GM15510 (cell line): ENCODE data around the gene DPP10.

Experiments
- POLR2A ChIP-seq: IDR thresholded peaks from 3 replicates; pipeline ENCODE4 v1.6.1; 2011; ENCODE audit warnings: borderline replicate concordance; ENCODE audit not compliant: insufficient read length; ENCODE audit errors: extremely low read depth

DPP10 gene

DNA sequence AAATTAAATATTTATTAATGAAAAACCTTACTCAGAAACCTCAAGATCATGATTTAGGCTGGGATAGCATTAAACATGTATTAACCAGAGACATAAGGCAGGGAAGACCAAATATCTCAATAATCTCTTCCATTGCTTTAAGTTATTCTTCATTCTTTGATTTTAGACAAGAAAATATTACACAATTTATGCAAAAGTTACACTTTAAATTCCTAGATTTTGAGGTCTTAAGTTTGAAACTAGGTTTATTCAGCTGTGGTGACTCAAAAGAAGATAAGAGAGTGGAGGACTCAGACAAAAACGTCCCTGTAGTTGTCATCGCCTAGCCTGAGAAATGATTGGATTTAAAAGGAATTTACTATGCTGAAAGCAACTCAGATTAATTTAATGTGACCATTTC, 1110.3 kb downstream of the DPP10 start:
- no peak for TF ChIP-seq POLR2A

DNA sequence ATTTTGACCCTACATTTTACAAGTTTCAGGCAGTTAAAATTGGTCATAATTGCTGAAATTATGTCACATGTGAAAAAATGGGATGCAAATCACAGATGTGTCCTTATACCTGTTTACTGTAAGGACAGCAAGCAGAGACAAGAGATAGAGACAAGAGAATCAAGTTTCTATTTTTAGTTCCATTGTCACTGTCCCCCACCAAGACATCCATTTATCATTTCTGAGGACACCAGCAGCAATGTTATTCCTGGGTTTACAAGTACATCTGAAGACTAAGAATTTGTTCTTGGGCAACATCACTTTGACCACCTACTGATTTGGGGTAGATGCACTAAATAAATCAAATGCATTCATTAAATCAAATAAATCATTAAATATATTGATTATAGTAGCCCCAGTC, 1111.7 kb downstream of the DPP10 start:
- TF ChIP-seq POLR2A = no peak

DNA sequence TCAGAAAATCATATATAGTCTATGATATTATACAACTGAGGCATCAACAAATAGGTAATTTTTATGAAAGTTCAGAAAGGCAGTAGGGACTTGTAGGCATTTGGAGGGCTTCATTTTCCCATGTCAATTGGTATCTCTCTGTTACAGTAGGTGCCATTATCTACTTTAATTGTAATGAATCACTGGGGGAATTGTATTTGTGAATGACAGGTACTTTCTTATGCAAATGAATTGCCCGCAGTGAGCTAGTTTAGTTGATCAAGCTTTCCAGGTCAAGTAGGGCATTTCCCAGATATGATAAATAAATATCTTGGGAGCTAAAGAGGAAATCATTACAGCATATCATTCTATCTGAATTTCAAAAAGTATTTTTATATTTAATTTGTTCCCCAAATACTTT, 1116.3 kb downstream of the DPP10 start:
- no peak for TF ChIP-seq POLR2A

DNA sequence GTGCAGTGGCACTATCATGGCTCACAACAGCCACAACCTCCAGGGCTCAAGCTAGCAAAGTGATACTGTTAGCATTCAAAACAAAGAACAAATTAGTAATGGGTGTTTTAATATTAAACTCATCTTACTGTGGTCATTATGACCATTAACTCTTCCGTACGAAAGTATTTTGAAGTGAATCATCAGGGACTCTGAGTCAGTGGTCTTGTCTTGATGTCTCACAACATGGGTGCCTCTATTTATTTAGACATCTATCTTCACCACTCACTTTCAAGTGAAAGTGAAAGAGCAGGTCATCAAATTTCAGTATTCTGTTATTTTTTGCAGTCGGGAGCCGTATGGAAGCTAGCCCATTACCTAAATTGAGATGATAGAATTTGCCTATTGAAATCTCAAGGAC, 1118.2 kb downstream of the DPP10 start:
- TF ChIP-seq POLR2A = no peak

DNA sequence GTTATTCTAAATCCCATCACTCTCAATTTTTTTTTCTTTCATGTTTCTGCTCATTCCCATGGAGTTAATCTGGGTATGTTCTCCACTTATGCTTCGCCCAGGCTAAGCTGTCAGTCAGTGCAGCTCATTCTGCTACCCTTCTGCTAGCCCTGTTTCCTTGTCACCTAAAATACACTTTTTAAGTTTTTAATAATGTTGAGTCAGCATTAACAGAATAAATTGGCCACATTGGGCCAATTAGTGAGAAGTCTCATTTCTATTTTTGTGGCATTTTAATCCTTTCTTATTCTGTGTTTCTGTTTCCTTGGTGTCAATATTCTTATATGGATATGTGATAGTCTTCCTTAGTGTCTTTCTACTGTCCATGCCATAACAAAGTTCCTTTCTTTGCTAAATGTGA, 1126.2 kb downstream of the DPP10 start:
- TF ChIP-seq POLR2A = no peak

DNA sequence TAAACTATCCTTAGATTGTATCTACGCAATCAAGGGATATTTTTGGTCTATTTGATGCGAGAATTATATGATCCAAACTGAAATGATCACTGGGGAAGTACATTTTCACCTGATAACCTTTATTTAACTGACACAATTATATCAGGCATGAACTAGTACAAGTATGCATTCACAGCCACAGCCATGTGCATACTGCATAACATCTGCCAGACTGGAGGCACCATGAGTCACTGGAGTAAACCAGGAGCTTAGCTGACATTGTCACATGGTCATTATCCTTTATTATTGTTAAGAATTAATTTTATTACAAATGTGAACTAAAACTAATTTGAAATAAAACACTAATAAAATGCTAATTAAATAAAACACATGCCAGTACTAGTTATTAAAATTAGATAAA, 1127.1 kb downstream of the DPP10 start:
- TF ChIP-seq POLR2A = no peak

DNA sequence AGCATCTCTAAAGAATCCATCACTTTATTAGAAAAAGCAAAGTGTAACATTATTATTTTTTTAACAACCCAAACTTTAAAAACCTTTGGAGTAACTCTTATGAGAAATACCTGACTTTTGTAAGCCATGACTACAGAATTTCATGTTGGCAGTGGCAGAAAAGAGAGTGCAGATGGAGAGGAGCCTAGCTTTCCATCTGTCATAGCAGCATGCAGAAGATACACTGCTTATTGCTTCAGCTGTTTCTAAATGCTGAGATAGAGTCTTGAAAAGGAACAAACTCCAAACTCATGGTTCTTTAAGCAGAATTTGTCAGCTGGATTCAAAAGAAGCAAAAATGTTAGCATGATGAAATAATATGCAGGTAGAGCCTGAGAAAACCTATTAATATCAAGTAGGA, 1130.3 kb downstream of the DPP10 start:
- TF ChIP-seq POLR2A = no peak

DNA sequence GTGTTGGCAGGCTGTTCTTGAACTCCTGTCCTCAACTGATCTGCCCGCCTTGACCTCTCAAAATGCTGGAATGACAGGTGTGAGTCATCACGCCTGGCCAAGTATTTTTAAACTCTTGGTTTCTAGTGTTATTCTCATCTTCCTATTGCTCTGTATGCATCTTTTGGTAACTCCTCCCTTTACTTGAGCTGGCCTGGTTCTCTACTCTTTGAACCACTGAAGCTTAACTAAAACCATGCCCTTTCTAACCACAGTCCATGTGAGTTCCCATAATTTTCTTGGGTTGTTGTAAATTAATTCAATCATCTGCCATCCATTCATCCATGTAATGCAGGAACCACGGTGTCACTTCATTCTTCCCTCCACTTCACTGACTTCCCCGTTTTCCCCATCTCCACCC, 1131.3 kb downstream of the DPP10 start:
- no peak for TF ChIP-seq POLR2A

DNA sequence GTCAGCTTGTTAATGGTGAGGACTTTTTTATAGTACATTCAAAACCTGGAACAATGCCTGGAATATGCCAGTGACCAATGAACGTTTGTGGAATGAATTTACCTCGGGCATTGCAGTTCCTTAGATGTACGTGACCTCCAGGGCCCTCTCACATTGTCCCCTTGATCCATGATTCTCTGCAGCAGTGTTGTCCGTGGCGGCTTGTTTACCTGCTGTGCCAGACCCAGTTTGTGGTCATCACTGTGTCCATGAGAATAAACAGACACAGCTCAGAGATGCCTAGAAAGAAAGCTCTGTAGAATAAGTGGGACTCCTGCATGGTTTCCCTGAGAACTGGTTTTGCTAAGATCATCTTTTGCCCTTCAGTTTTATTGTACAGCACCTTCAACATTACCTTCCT, 1132.2 kb downstream of the DPP10 start:
- TF ChIP-seq POLR2A = no peak

DNA sequence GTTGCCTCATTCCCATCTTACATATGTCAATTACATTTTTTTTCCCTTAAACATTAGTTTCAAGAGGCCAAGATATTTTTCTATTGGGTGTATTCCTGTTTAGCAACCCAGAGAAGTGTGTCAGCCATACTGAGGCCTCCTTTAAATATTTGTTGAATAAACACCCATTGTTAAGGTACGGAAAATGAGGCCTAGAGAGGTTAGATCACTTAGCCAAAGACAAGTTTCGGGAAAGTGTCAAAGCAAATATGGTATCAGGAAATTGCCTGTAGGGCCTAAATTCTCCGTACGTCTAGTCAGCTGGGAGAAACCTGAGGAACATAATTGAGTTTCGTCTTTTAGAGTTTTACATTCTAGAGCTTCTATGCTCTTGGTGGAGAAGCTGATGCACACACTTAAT, 1138.3 kb downstream of the DPP10 start:
- TF ChIP-seq POLR2A = no peak

DNA sequence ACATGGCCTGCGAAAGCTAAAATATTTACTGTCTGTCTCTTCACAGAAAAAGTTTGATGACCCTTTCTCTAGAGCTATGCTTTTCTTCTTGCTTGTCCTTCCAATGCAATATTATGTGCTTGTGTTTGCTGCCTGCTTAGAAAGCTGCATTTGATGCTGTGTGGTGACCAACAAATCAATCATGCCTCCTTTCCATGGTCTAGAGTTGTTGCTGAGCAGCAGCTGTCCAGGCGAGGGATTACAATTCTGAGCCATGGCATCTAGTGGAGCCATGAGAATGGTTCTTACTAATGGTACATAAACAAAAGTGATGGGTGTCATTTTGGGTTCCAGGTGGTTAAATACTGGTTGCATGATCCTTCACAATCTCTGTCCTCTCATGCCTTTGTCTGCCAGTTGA, 1142.1 kb downstream of the DPP10 start:
- TF ChIP-seq POLR2A = no peak

DNA sequence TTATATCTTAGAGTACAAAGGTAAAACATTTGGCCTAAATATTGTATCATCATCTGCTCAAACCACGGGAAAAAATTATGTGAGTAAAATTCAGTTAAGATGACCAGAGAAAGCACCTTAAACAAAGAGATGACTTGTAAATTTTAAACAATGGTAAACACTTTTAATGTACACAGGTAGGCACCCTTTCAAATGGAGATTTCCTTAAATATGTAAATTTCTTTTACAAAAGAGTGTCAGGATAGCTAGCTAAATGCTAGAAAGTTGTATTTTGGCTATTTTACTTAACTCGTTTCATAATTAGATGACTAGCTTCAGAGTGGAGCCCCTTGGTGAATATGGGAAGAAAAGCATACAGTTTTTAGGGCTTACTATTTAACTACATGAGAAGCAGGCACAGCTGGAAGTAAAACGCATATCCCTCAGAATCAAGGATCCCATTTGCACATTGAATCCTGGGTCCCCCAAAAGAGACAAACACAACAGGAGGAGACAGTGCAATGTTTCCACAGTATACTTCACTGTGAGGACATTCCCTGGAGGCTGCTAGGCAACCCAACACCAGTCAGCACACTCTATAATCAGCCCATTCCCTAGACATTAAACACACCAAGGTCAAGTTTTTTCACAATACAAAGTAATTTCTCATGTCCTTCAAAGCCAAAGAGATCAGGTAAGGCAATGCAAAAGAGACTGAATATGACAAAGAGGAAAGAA, 1154.4 kb downstream of the DPP10 start:
- TF ChIP-seq POLR2A = no peak

DNA sequence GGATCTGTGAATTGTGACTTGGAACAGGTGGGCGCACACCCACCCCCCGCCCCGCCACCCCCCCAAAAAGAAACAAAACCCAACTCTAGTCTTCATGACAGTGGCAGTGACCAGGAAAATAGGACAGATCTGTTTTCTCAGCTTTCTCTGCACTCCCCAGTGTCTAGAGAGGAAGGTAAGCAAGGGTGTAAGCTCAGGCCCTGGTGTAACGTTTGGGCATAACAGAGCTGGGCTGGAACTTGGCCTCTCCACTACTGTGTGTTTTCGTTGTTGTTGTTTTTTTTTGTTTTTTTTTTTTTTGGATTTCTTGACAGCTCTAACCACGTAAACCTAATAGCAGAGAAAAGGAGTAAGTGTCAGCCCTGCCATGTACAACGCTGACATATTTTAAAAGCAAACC, 1160.8 kb downstream of the DPP10 start:
- no peak for TF ChIP-seq POLR2A

DNA sequence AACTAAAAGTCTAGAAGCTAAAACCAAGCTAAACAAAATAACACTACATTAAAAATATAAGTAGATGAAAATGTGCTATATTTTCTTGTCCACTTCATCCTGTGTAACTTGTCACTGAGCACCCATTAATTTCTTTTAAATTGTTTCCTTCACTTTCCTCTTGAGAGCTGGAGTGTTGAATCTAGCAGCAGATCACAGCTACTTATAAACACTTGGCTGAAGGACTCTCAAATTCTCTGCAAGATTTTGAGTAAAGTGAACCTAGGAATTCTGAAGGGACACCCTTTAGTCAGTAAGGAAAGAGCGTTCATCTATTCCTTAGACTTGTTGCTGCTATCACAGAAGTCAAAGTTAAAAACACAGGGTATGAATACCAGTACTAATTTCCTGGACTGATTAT, 1163.9 kb downstream of the DPP10 start:
- TF ChIP-seq POLR2A = no peak

DNA sequence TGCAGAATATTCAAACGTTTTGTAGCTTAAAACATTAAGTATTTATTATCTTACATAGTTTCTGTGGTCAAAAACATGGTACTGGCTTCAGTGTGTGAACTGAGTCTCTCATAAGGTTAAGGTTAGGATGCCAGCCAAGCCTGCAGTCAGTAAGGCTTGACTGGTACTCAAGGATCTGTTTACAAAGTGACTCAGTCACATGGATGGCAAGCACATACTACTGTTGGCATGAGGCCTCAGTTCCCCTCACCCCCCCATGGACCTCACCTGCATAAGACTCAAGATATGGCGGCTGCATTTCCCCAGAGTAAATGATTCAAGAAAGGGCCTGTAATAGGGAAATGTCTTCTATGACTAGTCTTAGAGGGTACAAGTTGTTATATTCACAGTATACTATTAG, 1167.5 kb downstream of the DPP10 start:
- TF ChIP-seq POLR2A = no peak

DNA sequence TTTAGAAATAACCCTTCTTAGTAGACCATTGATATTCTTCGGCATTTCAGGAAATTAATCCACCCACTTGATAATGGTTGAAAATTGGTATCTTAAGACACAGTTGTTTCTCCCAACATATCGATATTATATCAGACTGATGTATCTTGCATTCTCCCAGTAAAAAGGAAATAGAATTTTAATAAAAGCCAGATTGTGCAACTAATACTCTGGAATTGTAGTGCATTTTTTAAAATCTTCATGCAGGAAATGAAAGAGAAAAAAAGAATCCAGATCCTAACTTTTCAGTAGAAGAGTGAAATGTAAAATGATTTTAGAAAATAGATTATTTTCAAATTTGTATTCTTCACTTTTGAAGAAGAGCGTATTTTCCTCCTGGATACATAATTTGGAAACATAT, 1168.4 kb downstream of the DPP10 start:
- no peak for TF ChIP-seq POLR2A

DNA sequence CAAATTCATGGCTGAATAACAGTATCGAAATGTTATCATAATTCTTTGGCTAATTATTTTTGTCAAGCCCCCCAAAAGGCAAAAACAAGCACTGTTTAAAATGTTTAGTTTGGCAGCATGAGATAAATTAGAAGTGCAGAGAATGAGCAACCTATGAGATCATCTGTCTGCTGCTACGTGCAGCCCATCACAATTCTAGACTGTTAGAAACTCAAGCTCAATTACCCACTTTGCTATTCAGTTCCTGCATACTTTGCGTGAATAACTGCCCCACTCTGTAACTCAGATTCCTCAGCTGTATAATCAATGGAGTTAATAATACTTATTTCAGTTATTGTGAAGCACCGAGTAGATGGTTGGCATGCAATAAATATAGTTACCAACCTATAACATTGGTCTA, 1181.9 kb downstream of the DPP10 start:
- TF ChIP-seq POLR2A = no peak

DNA sequence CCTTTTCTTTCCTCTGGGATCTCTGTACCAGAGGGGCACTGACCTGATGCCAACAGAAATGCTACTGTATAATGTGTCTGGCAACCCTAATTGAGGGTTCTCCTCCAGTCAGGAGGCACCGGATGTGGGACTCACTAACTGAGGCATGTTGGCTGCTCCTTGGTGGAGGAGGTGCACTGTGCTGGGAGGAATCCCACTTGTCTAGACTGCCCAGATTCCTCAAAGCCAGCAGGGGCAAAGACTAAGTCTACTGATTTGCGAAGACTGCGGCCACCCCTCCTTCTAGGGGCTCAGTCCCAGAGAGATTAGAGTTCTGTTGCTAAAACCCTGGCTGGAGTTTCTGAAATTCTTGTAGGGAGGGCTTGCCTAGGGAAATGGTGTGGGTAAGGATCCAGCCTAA, 1192.1 kb downstream of the DPP10 start:
- no peak for TF ChIP-seq POLR2A

DNA sequence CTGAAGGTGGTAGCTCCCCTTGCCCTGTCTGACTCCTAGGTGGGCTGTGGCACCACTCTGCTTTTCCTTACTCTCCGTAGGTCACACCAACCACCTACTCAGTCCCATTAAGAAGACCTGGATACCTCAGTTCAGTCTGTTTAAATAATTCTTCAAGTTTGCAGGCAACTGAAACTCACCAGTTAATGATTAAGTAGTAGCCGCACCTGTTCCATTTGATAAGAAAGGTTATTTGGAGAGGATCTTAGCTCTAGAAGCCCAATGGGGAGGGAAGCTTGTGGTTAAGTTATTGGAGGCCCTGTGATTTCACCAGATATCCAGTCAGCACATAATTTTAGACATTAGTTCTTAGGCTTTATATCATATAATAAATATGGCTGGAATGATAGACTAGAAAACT, 1193.0 kb downstream of the DPP10 start:
- no peak for TF ChIP-seq POLR2A
